ENCODE data around the gene DOCK9.

DOCK9 gene

GRCh38 chr13:98998831-98999638 is 21.2 kb upstream of the DOCK9 start:
- no peak for DNase-seq (ENCODE audit: low read depth, low spot score)

- no peak for DNase-seq (ENCODE audit: low read depth, low spot score)
Observed at GRCh38 chr13:98997738-98998641, 20.1 kb upstream of the DOCK9 start.

- no peak for DNase-seq (ENCODE audit: low read depth, low spot score)
Observed at GRCh38 chr13:98997011-98997730, 19.3 kb upstream of the DOCK9 start.

GRCh38 chr13:98996046-98996445 is 18.2 kb upstream of the DOCK9 start:
- DNase-seq (ENCODE audit: low read depth, low spot score), result no peak

GRCh38 chr13:98994896-98995295 is 17.0 kb upstream of the DOCK9 start:
- DNase-seq (ENCODE audit: low read depth, low spot score), result no peak

GRCh38 chr13:98994080-98994479 is 16.2 kb upstream of the DOCK9 start:
- DNase-seq (ENCODE audit: low read depth, low spot score), result no peak

- DNase-seq (ENCODE audit: low read depth, low spot score), result no peak
Observed at GRCh38 chr13:98992355-98992754, 14.5 kb upstream of the DOCK9 start.

GRCh38 chr13:98990701-98991100 is 12.8 kb upstream of the DOCK9 start:
- DNase-seq (ENCODE audit: low read depth, low spot score), result no peak

GRCh38 chr13:98989469-98990235 is 11.8 kb upstream of the DOCK9 start:
- DNase-seq (ENCODE audit: low read depth, low spot score), result no peak

GRCh38 chr13:98988780-98989179 is 10.9 kb upstream of the DOCK9 start:
- DNase-seq (ENCODE audit: low read depth, low spot score), result no peak

- no peak for DNase-seq (ENCODE audit: low read depth, low spot score)
Observed at GRCh38 chr13:98988277-98988676, 10.4 kb upstream of the DOCK9 start.

GRCh38 chr13:98987275-98987674 is 9.4 kb upstream of the DOCK9 start:
- no peak for DNase-seq (ENCODE audit: low read depth, low spot score)

- DNase-seq (ENCODE audit: low read depth, low spot score), result no peak
Observed at GRCh38 chr13:98986226-98986846, 8.5 kb upstream of the DOCK9 start.

GRCh38 chr13:98985591-98985990 is 7.7 kb upstream of the DOCK9 start:
- no peak for DNase-seq (ENCODE audit: low read depth, low spot score)

- DNase-seq (ENCODE audit: low read depth, low spot score), result no peak
Observed at GRCh38 chr13:98984983-98985382, 7.1 kb upstream of the DOCK9 start.

- no peak for DNase-seq (ENCODE audit: low read depth, low spot score)
Observed at GRCh38 chr13:98984118-98984517, 6.3 kb upstream of the DOCK9 start.

- no peak for DNase-seq (ENCODE audit: low read depth, low spot score)
Observed at GRCh38 chr13:98983182-98983581, 5.3 kb upstream of the DOCK9 start.

GRCh38 chr13:98981369-98982080 is 3.7 kb upstream of the DOCK9 start:
- DNase-seq (ENCODE audit: low read depth, low spot score), result no peak

- DNase-seq (ENCODE audit: low read depth, low spot score), result no peak
Observed at GRCh38 chr13:98979012-98979660, 1.3 kb upstream of the DOCK9 start.

- no peak for DNase-seq (ENCODE audit: low read depth, low spot score)
Observed at GRCh38 chr13:98978280-98978679, 416 bp upstream of the DOCK9 start.
